Heart left ventricle (tissue), 13 donors: ENCODE measurements around the gene GATC.

Experiments
- POLR2A ChIP-seq, 2 donors: fragments of 450-650 bp; IDR thresholded peaks; one replicate each; pipeline ENCODE4 v1.6.1; 2017; ENCODE audit warnings: antibody characterized with exemption in 2 of 2, mild to moderate bottlenecking in 2 of 2, moderate library complexity in 2 of 2
- TF ChIP-seq, protein P1 (sequence below), 12 donors: fragments of 200-600 bp; sonication (generic) in 4 of 12; IDR thresholded peaks; one replicate each; pipeline versions ENCODE4 v1.5.0 to v1.8.0; 2018 to 2022; ENCODE audit warnings: antibody characterized with exemption in 12 of 12, mild to moderate bottlenecking in 5 of 12
- donor health status: ischemic (EF 13 %, LVEDD 7.1; RV severe dilation, severe dysfunction).
- donor health status: DM: no; HTN: yes; CAD: no.
- donor health status: DM: no; HTN: no; CAD: no.
- donor health status: ischemic (EF 25% LVEDD 6.9; RV normal size, moderate dysfunction).
- donor health status: ischemic (EF 25% LVEDD 5.7; RV mildly dilated, moderate dysfunction).
- donor health status: ischemic (EF 35%, LVEDD 5.7; RV mildly dilated, moderate dysfunction).
- donor health status: nonischemic (EF 11% LVEDD 7.7; RV severe dilation, severe dysfunction).
- donor health status: DM: yes; HTN: yes; CAD: no.
- donor health status: PGD.
- donor health status: ischemic (EF 29% LVEDD 5.4; RV normal size, mild dysfunction).
- donor health status: nonischemic (EF 23%, LVEDD 6.1; RV moderate dilation, normal function).

DNA sequence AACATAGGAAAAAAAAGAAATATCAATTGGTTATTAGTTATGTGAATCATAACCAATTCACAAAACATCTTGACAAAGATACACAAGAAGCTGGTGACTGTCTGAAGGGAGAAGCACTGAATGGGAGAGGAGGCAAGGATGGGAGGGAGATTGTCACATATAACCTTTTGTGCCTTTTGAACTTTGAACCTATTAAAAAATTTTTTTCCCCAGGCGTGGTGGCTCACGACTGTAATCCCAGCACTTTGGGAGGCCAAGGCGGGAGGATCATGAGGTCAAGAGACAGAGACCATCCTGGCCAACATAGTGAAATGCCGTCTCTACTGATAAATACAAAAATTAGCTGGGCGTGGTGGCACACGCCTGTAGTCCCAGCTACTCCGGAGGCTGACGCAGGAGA, 62.3 kb downstream of the GATC start:
- TF ChIP-seq, protein P1, sequence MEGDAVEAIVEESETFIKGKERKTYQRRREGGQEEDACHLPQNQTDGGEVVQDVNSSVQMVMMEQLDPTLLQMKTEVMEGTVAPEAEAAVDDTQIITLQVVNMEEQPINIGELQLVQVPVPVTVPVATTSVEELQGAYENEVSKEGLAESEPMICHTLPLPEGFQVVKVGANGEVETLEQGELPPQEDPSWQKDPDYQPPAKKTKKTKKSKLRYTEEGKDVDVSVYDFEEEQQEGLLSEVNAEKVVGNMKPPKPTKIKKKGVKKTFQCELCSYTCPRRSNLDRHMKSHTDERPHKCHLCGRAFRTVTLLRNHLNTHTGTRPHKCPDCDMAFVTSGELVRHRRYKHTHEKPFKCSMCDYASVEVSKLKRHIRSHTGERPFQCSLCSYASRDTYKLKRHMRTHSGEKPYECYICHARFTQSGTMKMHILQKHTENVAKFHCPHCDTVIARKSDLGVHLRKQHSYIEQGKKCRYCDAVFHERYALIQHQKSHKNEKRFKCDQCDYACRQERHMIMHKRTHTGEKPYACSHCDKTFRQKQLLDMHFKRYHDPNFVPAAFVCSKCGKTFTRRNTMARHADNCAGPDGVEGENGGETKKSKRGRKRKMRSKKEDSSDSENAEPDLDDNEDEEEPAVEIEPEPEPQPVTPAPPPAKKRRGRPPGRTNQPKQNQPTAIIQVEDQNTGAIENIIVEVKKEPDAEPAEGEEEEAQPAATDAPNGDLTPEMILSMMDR (IDR thresholded peaks at IDR 0.05): no peak
- no peak for TF ChIP-seq POLR2A (IDR thresholded peaks at IDR 0.05)
